ENCODE results near the gene DMAC2L.

DMAC2L gene

GRCh38 chr14:50331596-50331995, 19.5 kb downstream of the DMAC2L start:
- TF ChIP-seq CTCF (conservative IDR thresholded peaks at IDR 0.05) = no peak
- H3K27ac ChIP-seq = no peak overlapping the region

- no peak for TF ChIP-seq CTCF (conservative IDR thresholded peaks at IDR 0.05)
- no peak overlapping the region for H3K27ac ChIP-seq
Measured at GRCh38 chr14:50333014-50333509, 20.9 kb downstream of the DMAC2L start.

GRCh38 chr14:50334211-50334610, 22.1 kb downstream of the DMAC2L start:
- H3K27ac ChIP-seq = peak overlapping the region; percentile 71
- no peak for TF ChIP-seq CTCF (conservative IDR thresholded peaks at IDR 0.05)

GRCh38 chr14:50335389-50335788, 23.3 kb downstream of the DMAC2L start:
- peak; percentile 28 for TF ChIP-seq CTCF (conservative IDR thresholded peaks at IDR 0.05)
- H3K27ac ChIP-seq = peak overlapping the region; percentile 71

- peak overlapping the region; percentile 71 for H3K27ac ChIP-seq
- no peak for TF ChIP-seq CTCF (conservative IDR thresholded peaks at IDR 0.05)
Measured at GRCh38 chr14:50335989-50336824, 24.1 kb downstream of the DMAC2L start.

- H3K27ac ChIP-seq = peak overlapping the region; percentile 88
- TF ChIP-seq CTCF (conservative IDR thresholded peaks at IDR 0.05) = no peak
Measured at GRCh38 chr14:50338587-50338986, 26.5 kb downstream of the DMAC2L start.

- peak overlapping the region; percentile 88 for H3K27ac ChIP-seq
- TF ChIP-seq CTCF (conservative IDR thresholded peaks at IDR 0.05) = no peak
Measured at GRCh38 chr14:50339178-50339804, 27.2 kb downstream of the DMAC2L start.
